ENCODE results near the gene NME1.
"Not testable (repeated sequence)": the region's sequence is repeated elsewhere in the genome, so short reads cannot be mapped to it uniquely, and the experiment has no call there.

NME1 gene

DNA sequence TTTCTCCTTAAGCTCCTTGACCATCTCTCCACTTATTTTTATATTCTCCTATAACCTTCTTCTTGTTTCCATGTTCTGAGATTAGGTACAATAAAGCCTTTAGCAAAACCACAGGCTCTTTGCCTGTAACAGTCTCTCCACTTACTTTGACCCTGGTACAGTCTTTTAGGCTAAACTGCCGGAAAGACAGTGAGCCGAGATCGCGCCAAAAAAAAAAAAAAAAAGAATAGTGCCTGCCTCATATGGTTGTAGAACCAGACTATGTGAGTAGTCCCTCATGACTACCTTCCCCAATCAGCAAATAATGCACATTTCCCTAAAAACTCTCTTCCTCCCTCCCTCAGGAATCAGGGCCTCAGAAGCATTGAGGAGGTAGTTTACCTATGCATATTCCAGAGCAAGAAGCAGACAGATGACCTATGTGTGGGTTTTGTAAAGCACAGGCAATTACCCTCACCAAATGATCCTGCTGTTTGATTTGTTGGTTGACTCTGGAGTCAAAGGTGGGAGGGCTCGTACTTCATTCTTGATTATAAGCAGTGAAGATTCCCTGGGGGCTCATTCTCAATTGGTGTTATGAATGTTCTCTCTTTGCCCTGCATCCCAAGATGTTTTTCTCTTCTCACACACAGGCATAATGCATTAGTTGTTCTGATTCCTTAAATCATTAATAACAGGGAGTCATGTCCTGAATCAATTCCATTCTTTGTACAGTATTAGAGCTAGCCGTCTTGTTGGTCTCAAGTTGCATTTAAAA is 8.9 kb upstream of the NME1 start:
- in situ Hi-C loops (cut with MboI; ENCODE audit: low sequenced_read_pairs), result no loop called here

GRCh38 chr17:51147650-51148049 is 5.7 kb upstream of the NME1 start:
- in situ Hi-C loops (cut with MboI; ENCODE audit: low sequenced_read_pairs), result no loop called here

DNA sequence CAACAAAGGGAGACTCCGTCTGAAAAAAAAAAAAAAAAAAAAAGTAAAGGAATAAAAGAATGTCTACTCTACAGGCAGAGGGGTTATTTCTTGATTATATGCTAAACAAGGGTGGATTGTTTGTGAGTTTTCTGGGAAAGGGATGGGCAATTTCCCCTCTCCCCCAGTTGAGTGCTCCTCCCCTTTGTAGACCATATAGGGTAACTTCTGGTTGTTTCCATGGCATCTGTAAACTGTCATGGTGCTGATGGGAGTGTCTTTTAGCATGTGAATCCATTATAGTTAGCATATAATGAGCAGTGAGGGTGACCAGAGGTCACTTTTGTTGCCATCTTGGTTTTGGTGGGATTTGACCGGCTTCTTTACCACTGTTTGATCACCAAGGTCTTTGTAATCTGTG is 4.2 kb upstream of the NME1 start:
- in situ Hi-C loops (cut with MboI; ENCODE audit: low sequenced_read_pairs), result no loop called here

DNA sequence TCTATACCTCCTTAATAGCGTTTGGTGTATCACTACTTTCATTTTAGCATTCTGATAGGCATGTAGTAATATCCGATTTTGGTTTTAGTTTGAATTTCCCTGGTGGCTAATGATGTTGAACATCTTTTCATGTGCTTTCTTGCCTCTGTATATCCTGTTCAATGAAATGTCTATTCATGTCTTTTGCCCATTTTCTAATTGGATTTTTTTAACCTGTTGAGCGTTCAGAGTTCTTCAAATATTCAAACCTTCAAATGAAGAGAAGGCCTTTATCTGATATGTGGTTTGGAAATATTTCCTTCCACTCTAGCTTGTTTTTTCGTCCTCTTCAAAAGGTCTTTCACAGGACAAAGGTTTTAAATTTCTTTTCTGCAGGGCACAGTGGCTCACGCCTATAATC is 2.4 kb upstream of the NME1 start:
- in situ Hi-C loops (cut with MboI; ENCODE audit: low sequenced_read_pairs), result no loop called here

DNA sequence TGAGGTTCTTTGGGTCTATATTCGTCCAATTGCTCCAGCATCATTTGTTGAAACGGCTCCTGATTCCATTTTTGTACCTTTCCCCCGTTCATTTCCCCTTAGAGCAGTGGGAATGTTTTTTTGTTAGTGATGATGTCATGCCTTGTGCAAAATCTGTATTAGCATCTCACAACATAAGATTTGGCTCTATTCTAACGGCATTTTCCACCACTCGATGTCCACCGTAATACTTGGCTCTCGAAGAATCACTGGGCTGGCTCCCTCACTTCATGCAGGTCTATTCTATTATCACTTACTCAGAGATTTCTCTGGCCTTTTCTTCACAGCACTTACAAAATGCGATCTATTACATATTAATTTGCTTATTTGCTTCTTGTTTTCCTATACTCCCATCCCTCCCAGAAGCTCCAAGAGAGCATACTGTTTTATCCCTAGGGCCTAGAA is 571 bp upstream of the NME1 start:
- in situ Hi-C loops (cut with MboI; ENCODE audit: low sequenced_read_pairs), result no loop called here

DNA sequence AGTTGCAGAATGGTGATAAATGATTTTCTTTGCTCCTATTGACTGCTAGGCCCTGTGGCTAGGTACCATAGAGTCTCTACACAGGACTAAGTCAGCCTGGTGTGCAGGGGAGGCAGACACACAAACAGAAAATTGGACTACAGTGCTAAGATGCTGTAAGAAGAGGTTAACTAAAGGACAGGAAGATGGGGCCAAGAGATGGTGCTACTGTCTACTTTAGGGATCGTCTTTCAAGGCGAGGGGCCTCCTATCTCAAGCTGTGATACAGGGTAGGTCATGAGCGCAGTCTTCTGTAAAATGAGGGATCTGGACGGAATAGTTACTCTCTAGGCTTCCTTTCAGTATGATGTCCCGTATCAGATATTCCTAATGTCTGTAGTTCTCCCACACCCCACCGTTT is 817 bp downstream of the NME1 start:
- in situ Hi-C loops (cut with MboI; ENCODE audit: low sequenced_read_pairs), result no loop called here

DNA sequence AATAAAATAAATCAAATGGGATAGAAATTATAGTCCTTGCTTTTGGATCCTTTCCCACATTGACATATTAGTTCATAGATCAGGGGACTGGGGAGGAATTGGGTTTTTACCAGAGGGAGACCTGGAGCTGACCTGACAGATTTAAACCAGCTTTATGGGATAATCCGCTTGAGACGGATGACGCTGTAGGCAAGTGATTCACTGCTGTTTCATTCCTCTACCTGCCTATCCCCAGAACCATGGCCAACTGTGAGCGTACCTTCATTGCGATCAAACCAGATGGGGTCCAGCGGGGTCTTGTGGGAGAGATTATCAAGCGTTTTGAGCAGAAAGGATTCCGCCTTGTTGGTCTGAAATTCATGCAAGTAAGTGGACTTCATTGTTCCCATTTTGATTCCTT is 2.1 kb downstream of the NME1 start:
- in situ Hi-C loops (cut with MboI; ENCODE audit: low sequenced_read_pairs), result no loop called here

DNA sequence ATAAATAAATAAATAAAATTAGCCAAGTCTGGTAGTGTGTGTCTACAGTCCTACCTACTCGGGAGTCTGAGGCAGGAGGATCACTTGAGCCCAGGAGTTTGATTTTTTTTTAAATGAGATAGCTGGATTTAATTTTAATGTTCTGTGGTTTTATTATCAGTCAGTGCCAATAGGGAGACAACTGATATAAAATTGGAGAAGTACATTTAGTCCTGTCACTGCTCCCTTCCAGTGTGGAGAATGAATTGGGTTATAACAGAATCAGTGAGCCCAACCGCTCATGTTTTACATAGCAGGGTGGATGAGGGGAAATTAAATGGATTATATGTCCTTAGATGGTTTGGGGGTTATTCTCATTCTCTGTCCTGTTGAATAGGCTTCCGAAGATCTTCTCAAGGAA is 6.2 kb downstream of the NME1 start:
- in situ Hi-C loops (cut with MboI; ENCODE audit: low sequenced_read_pairs), result no loop called here

DNA sequence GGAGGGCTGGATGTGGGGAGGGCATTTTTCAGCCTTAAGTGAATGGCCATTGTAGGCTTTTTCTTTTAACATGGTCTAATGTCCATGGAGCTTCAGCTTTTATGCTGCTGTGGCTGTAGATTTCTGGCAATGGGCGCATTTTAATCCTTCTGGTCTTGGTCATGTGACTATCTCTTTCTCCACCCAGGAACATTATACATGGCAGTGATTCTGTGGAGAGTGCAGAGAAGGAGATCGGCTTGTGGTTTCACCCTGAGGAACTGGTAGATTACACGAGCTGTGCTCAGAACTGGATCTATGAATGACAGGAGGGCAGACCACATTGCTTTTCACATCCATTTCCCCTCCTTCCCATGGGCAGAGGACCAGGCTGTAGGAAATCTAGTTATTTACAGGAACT is 8.2 kb downstream of the NME1 start:
- in situ Hi-C loops (cut with MboI; ENCODE audit: low sequenced_read_pairs), result no loop called here

DNA sequence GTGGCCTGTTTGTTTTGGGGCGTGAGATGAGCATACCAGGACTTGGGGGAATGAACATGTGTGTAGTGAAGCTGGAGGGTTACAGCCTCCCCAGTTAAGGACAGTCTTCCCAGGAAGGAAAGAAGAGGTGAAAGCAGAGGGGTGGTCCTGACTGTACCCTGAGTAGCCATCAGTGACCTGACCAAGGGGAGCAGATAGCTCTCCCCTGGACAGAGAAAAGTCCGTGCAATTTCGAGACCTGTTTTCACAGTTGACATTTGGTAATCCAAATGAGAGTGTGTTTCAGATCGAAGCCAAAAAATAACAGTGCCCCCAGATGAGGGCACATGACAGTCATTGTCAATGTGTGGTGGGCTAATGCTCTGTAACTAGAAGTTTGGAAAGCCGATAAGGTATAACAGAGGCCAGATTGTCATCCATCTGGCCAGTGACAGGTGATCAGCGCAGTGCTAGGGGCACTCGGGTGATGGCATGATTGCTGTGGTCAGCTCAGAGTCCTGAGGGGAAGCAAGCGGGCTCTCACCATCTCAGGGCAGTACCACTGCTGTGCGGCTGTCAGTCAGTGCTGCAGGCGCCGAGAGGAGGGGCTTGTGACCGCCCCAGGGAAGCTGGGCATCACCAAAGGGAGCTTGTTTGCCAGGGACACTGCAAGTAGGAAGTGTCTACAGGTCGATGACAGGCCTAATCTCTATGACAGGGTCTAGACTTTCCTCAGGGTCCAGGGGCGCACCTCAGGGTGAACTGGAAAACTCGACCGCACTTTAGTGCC is 11.7 kb downstream of the NME1 start:
- in situ Hi-C loops (cut with MboI; ENCODE audit: low sequenced_read_pairs), result no loop called here

- in situ Hi-C loops (cut with MboI; ENCODE audit: low sequenced_read_pairs), result no loop called here
These were observed 12.4 kb downstream of the NME1 start for GRCh38 chr17:51165680-51166197.

GRCh38 chr17:51166198-51166986 is 13.0 kb downstream of the NME1 start, which contains the start of gene NME2:
NME2 (plus strand) TSS chr17:51166411; CDS start chr17:51166831, 420 bp downstream.
- in situ Hi-C loops (cut with MboI; ENCODE audit: low sequenced_read_pairs), result no loop called here

GRCh38 chr17:51166987-51167931 is 13.9 kb downstream of the NME1 start:
- in situ Hi-C loops (cut with MboI; ENCODE audit: low sequenced_read_pairs), result no loop called here

DNA sequence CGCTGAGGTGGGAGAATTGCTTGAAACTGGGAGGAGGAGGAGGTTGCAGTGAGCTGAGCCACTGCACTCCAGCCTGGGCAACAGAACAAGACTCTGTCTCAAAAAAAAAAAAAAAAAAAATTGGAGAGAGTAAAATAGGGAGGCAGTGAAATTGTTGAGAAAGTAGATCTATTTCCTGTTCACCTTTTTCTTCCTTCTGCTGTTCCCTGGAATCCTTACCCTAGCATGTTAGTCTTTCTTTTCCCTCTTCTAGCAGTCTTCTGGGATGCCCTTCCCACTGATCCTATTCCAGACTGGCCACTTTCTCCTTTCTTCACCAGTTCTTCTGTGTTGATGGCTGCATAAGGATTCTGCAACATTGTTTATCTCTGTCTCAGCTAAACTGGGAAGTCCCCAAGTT is 16.0 kb downstream of the NME1 start:
- in situ Hi-C loops (cut with MboI; ENCODE audit: low sequenced_read_pairs), result no loop called here

GRCh38 chr17:51170736-51171135 is 17.4 kb downstream of the NME1 start:
- in situ Hi-C loops (cut with MboI; ENCODE audit: low sequenced_read_pairs), result no loop called here

DNA sequence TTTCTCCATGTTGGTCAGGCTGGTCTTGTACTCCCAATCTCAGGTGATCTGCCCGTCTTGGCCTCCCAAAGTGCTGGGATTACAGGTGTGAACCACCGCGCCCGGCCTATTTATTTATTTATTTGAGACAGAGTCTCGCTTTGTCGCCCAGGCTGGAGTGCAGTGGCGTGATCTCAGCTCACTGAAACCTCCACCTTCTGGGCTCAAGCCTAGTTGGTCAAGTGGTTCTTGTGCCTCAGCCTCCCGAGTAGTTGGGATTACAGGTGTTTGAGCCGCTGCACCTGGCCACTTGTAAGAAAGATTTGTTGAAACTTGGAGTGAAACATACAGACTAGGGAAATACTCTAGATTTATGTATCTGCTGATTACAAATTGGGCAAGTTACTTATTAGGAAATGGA is 18.7 kb downstream of the NME1 start:
- in situ Hi-C loops (cut with MboI; ENCODE audit: low sequenced_read_pairs), result not testable (repeated sequence)

DNA sequence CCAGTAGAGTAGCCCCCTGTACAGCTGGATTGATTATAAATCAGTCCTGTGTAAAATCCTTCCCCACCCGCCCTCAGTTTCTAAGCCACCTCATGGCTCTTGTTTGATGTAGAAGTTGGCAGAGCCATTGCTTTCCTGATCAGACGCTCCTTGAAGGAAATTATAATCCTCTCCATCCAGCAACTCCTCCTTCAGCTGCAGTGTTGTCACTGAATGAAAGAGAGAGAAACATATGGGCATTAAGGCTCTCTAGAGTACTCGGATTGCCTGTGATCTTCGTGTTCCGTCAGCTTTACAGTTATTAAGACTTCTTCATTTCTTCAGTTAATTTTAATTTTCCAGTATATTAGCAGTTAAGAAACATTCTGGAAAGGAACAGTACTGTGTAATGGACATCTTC is 27.1 kb downstream of the NME1 start:
- in situ Hi-C loops (cut with MboI; ENCODE audit: low sequenced_read_pairs), result no loop called here

- in situ Hi-C loops (cut with MboI; ENCODE audit: low sequenced_read_pairs), result no loop called here
These were observed 30.8 kb downstream of the NME1 start for GRCh38 chr17:51184124-51184523.

- in situ Hi-C loops (cut with MboI; ENCODE audit: low sequenced_read_pairs), result no loop called here
These were observed 32.5 kb downstream of the NME1 start for GRCh38 chr17:51185763-51186332.
